WTC11 (cell line): ENCODE data around the gene DARS1.

Experiments
- FOXJ3 ChIP-seq: sonication (generic); formaldehyde crosslinking; IDR thresholded peaks from 2 replicates; pipeline ENCODE4 v1.9.0; 2021; ENCODE audit warnings: missing genetic modification reagents, mild to moderate bottlenecking, borderline replicate concordance
- JUN ChIP-seq: sonication (generic); formaldehyde crosslinking; IDR thresholded peaks from 2 replicates; pipeline ENCODE4 v1.8.0; 2023; ENCODE audit warnings: mild to moderate bottlenecking, missing genetic modification reagents
- TF ChIP-seq, protein P1 (sequence below): sonication (generic); formaldehyde crosslinking; IDR thresholded peaks from 2 replicates; pipeline ENCODE4 v1.8.1; 2023; ENCODE audit warnings: mild to moderate bottlenecking, missing genetic modification reagents, moderate library complexity
- TF ChIP-seq, protein P2 (sequence below): sonication (generic); formaldehyde crosslinking; IDR thresholded peaks from 2 replicates; pipeline ENCODE4 v1.8.1; 2023; ENCODE audit warnings: mild to moderate bottlenecking, moderate library complexity, missing genetic modification reagents

DNA sequence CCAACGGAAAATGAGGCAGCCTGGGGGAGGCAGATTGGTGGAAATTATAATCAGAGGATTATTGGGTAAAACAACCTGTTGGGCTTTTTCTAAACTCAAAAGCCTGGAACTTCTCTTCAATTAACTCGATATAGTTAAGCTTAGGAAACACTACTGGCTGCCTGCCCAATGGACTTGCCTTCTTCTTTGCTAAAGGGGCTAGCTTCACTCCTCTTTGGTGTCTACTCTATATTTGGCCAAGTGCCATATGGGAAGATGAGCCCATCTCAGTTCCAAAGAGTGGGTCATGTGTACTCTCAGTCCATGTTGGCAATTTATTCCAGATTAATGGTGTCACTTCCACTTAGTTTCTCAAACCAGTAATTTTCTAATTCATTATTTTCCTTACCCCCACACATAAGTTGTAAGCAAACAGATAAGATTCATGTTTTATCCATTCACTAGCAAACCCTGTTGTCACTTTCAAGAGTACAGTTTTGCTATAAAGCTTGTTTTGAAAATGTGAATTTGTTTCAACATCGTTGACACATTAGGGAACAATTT, 34.3 kb downstream of the DARS1 start:
- TF ChIP-seq JUN (CRISPR knock-in tag) (no peak), FOXJ3 (CRISPR knock-in tag) (no peak)
- TF ChIP-seq, protein P1, sequence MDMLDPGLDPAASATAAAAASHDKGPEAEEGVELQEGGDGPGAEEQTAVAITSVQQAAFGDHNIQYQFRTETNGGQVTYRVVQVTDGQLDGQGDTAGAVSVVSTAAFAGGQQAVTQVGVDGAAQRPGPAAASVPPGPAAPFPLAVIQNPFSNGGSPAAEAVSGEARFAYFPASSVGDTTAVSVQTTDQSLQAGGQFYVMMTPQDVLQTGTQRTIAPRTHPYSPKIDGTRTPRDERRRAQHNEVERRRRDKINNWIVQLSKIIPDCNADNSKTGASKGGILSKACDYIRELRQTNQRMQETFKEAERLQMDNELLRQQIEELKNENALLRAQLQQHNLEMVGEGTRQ (CRISPR knock-in tag), result no peak
- TF ChIP-seq, protein P2, sequence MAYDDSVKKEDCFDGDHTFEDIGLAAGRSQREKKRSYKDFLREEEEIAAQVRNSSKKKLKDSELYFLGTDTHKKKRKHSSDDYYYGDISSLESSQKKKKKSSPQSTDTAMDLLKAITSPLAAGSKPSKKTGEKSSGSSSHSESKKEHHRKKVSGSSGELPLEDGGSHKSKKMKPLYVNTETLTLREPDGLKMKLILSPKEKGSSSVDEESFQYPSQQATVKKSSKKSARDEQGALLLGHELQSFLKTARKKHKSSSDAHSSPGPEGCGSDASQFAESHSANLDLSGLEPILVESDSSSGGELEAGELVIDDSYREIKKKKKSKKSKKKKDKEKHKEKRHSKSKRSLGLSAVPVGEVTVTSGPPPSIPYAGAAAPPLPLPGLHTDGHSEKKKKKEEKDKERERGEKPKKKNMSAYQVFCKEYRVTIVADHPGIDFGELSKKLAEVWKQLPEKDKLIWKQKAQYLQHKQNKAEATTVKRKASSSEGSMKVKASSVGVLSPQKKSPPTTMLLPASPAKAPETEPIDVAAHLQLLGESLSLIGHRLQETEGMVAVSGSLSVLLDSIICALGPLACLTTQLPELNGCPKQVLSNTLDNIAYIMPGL (CRISPR knock-in tag), result no peak
